H1 (cell line): ENCODE measurements around the gene CCDC169. TPM values are rescaled to one million over a fixed set of nuclear protein-coding genes. Genes with fewer than 3 reads are reported as not detected.

ENCODE experiments used
- CTCF ChIA-PET: fragments of 300-600 bp; sonication (Branson Sonifier 250); formaldehyde crosslinking; loops from one replicate; lab custom pipeline; 2021; ENCODE audit not compliant: partially characterized antibody; lab: Charles Lee
- POLR2A ChIA-PET: fragments of 300-600 bp; sonication (Branson Sonifier 250); formaldehyde crosslinking; loops from one replicate; lab custom pipeline; 2021; ENCODE audit warnings: inconsistent platforms; ENCODE audit not compliant: partially characterized antibody; lab: Charles Lee
- DNase-seq, 2 experiments: peaks; one replicate each; pipeline versions ENCODE4 v3.0.0 to v3.0.0-alpha.2; 2010 to 2022; ENCODE audit warnings: low spot score in 2 of 2, low read depth in 1 of 2, mixed read lengths in 1 of 2
- FAIRE-seq: peaks from 2 replicates; lab custom pipeline; 2011; peaks lifted over from hg19 to GRCh38; lab: Jason Lieb, UNC
- H2AFZ ChIP-seq: 2 replicates; pipeline ENCODE4 v1.8.1; 2012; ENCODE audit warnings: low read length, inconsistent platforms
- H2AK5ac ChIP-seq: 2 replicates; pipeline ENCODE4 v1.6.1; 2013; ENCODE audit warnings: low read depth, low read length
- H2BK120ac ChIP-seq: replicated peaks from 2 replicates; pipeline ENCODE3; 2013; ENCODE audit warnings: low read depth, low read length, inconsistent platforms
- H2BK12ac ChIP-seq: 2 replicates; pipeline ENCODE4 v1.6.1; 2013; ENCODE audit warnings: low read depth, low read length
- H2BK15ac ChIP-seq: 2 replicates; pipeline ENCODE4 v1.6.1; 2013; ENCODE audit warnings: low read length
- H2BK20ac ChIP-seq: 2 replicates; pipeline ENCODE4 v1.6.1; 2013; ENCODE audit warnings: low read length
- H2BK5ac ChIP-seq: 2 replicates; pipeline ENCODE4 v1.6.1; 2013; ENCODE audit warnings: low read depth, low read length
- H3K14ac ChIP-seq: 2 replicates; pipeline ENCODE4 v1.6.1; 2013; ENCODE audit warnings: inconsistent platforms; ENCODE audit not compliant: insufficient read length
- H3K18ac ChIP-seq: 2 replicates; pipeline ENCODE4 v1.6.1; 2013; ENCODE audit warnings: low read length; ENCODE audit errors: extremely low read depth
- H3K23ac ChIP-seq: 2 replicates; pipeline ENCODE4 v1.6.1; 2013; ENCODE audit warnings: inconsistent platforms; ENCODE audit not compliant: insufficient read length
- H3K23me2 ChIP-seq: 2 replicates; pipeline ENCODE4 v1.6.1; 2013; ENCODE audit warnings: low read depth, low read length
- H3K27ac ChIP-seq: 2 replicates; pipeline ENCODE4 v1.6.1; 2011; ENCODE audit warnings: low read depth, low read length, inconsistent platforms
- H3K27me3 ChIP-seq, 4 experiments: replicated peaks in 1 of 4; 1 replicate in 1 of 4; 2 replicates in 3 of 4; pipeline versions ENCODE4 v1.6.1 to v1.8.1; 2011 to 2013; ENCODE audit warnings: low read length in 3 of 4, mild to moderate bottlenecking in 3 of 4, inconsistent platforms in 2 of 4, mixed read lengths in 2 of 4, moderate library complexity in 1 of 4; ENCODE audit not compliant: control insufficient read depth in 3 of 4, insufficient read depth in 3 of 4; ENCODE audit errors: extremely low read depth in 1 of 4
- H3K36me3 ChIP-seq, 4 experiments: 2 replicates each; pipeline versions ENCODE4 v1.6.1 to v1.8.1; 2011 to 2013; ENCODE audit warnings: mild to moderate bottlenecking in 4 of 4, low read length in 3 of 4, moderate library complexity in 2 of 4, control low read depth in 1 of 4, inconsistent platforms in 1 of 4; ENCODE audit not compliant: insufficient read depth in 4 of 4, control insufficient read depth in 2 of 4
- H3K4ac ChIP-seq: replicated peaks from 2 replicates; pipeline ENCODE3; 2013; ENCODE audit warnings: low read length, low read depth, mixed read lengths, inconsistent platforms; ENCODE audit not compliant: insufficient read length
- H3K4me1 ChIP-seq, 4 experiments: replicated peaks in 1 of 4; 1 replicate in 1 of 4; 2 replicates in 3 of 4; pipeline versions ENCODE4 v1.6.1 to v1.8.1; 2011 to 2013; ENCODE audit warnings: low read length in 3 of 4, inconsistent platforms in 2 of 4, mixed read lengths in 1 of 4; ENCODE audit not compliant: insufficient read depth in 4 of 4, control insufficient read depth in 3 of 4
- H3K4me2 ChIP-seq, 2 experiments: 2 replicates each; pipeline versions ENCODE4 v1.6.1 to v1.8.1; 2011 to 2013; ENCODE audit warnings: low read depth in 2 of 2, low read length in 2 of 2, control low read depth in 1 of 2, inconsistent platforms in 1 of 2, mild to moderate bottlenecking in 1 of 2; ENCODE audit not compliant: insufficient read depth in 1 of 2
- H3K4me3 ChIP-seq, 4 experiments: fragments of 200-600, 300-600 bp in 1 of 4; sonication (generic), shearing (Covaris generic), sonication (Bioruptor Twin) in 1 of 4; 2 replicates each; pipeline versions ENCODE4 v1.5.1 to v1.8.1; 2011 to 2016; ENCODE audit warnings: low read length in 4 of 4, low read depth in 3 of 4, control low read depth in 2 of 4, inconsistent platforms in 2 of 4, mild to moderate bottlenecking in 2 of 4, mixed read lengths in 1 of 4, moderate library complexity in 1 of 4; ENCODE audit not compliant: insufficient read depth in 2 of 4; ENCODE audit errors: extremely low read depth in 1 of 4
- H3K56ac ChIP-seq: replicated peaks from 2 replicates; pipeline ENCODE3; 2013; ENCODE audit warnings: low read depth, mild to moderate bottlenecking, mixed read lengths, low read length, inconsistent platforms; ENCODE audit not compliant: insufficient read length
- H3K79me1 ChIP-seq: 2 replicates; pipeline ENCODE4 v1.6.1; 2013; ENCODE audit warnings: low read depth, low read length, control low read depth
- H3K79me2 ChIP-seq, 2 experiments: 2 replicates each; pipeline versions ENCODE4 v1.6.1 to v1.8.1; 2012 to 2013; ENCODE audit warnings: low read length in 2 of 2, mild to moderate bottlenecking in 2 of 2, inconsistent platforms in 1 of 2; ENCODE audit not compliant: insufficient read depth in 2 of 2, control insufficient read depth in 1 of 2
- H3K9ac ChIP-seq, 4 experiments: replicated peaks in 1 of 4; 1 replicate in 1 of 4; 2 replicates in 3 of 4; pipeline versions ENCODE4 v1.6.1 to v1.8.1; 2011 to 2013; ENCODE audit warnings: low read depth in 3 of 4, low read length in 3 of 4, control low read depth in 2 of 4, mild to moderate bottlenecking in 2 of 4, moderate library complexity in 2 of 4, inconsistent platforms in 1 of 4; ENCODE audit errors: extremely low read depth in 1 of 4
- H3K9me3 ChIP-seq, 2 experiments: 2 replicates each; pipeline versions ENCODE4 v1.6.1 to v1.8.1; 2012 to 2013; ENCODE audit warnings: mild to moderate bottlenecking in 2 of 2, moderate library complexity in 2 of 2, control low read depth in 1 of 2, inconsistent platforms in 1 of 2, low read depth in 1 of 2, low read length in 1 of 2, mixed read lengths in 1 of 2; ENCODE audit not compliant: insufficient read depth in 2 of 2
- H4K20me1 ChIP-seq, 2 experiments: replicated peaks in 1 of 2; 2 replicates each; pipeline versions ENCODE3 to v1.8.1; 2011 to 2013; ENCODE audit warnings: inconsistent platforms in 2 of 2, low read length in 2 of 2, mild to moderate bottlenecking in 1 of 2; ENCODE audit not compliant: insufficient read depth in 2 of 2, control insufficient read depth in 1 of 2
- H4K5ac ChIP-seq: 2 replicates; pipeline ENCODE4 v1.6.1; 2013; ENCODE audit warnings: low read length, low read depth, mixed read lengths, inconsistent platforms; ENCODE audit not compliant: insufficient read length
- H4K8ac ChIP-seq: 2 replicates; pipeline ENCODE4 v1.8.0; 2013; ENCODE audit warnings: mild to moderate bottlenecking, moderate library complexity, low read length, inconsistent platforms; ENCODE audit not compliant: insufficient read depth; ENCODE audit errors: extremely low read depth
- H4K91ac ChIP-seq: replicated peaks from 2 replicates; pipeline ENCODE3; 2013; ENCODE audit warnings: low read length, mixed read lengths, inconsistent platforms; ENCODE audit not compliant: insufficient read length
- WGBS, 2 experiments: shearing (Covaris generic) in 1 of 2; methylation state at CpG; one replicate each; pipeline versions ENCODE4 v1.1.6 to v1.1.7; 2013 to 2015; ENCODE audit warnings: low lambda C conversion rate in 2 of 2, mixed read lengths in 2 of 2, inconsistent platforms in 1 of 2, low coverage in 1 of 2, missing lambda C conversion rate in 1 of 2; ENCODE audit not compliant: insufficient replicate concordance in 2 of 2, insufficient coverage in 1 of 2, insufficient read length in 1 of 2; ENCODE audit errors: extremely low coverage in 1 of 2, missing lambda C conversion rate in 1 of 2; 5-methylcytosine and 5-hydroxymethylcytosine counted together
- polyA plus RNA-seq, 7 experiments: library from polyadenylated mRNA; depleted of rRNA in 3 of 7; stranded (reverse) in 5 of 7; unstranded in 2 of 7; fragments of >200 nt in 5 of 7; fragments of 200-250 nt in 2 of 7; gene quantifications; 1 replicate in 5 of 7; 2 replicates in 1 of 7; 4 replicates in 1 of 7; pipeline versions ENCODE4 v1.2.1 to v1.2.3, GENCODE V29; 2011 to 2013; ENCODE audit warnings: missing spikeins in 2 of 7, mixed read lengths in 2 of 7
- total RNA-seq: library from RNA; stranded (reverse); fragmentation: NEBNext Ultra II Directional; extraction: Animal tissue kit (Norgen Biotek cat#: 25700); gene quantifications from 2 replicates; pipeline ENCODE4 v1.2.1, GENCODE V29; 2021

Gene CCDC169
- total and polyA plus RNA-seq, 2 of the 8 experiments (the other 6 are each of a cell fraction or from before 2014, with no cell fraction given): 7.2 to 44.0 TPM

- H3K27me3 ChIP-seq: no peaks in the 10 kb centered on the region
- H2BK5ac ChIP-seq: no peak overlapping the region
- H3K23me2 ChIP-seq: no peaks in the 10 kb centered on the region
- no peaks in the 10 kb centered on the region for H3K36me3 ChIP-seq
- H3K79me1 ChIP-seq: no peaks in the 10 kb centered on the region; the same call in 1 of the 2 replicates
- H2BK20ac ChIP-seq: no peak overlapping the region
- H3K4me3 ChIP-seq: no peak overlapping the region
- no peak overlapping the region for H3K9ac ChIP-seq
- H3K9me3 ChIP-seq: peaks cover 0 to 3% of the 10 kb centered on the region in 2 experiments; a peak in 2 of 4 replicates
- no peaks in the 10 kb centered on the region for H3K79me2 ChIP-seq
- no peak overlapping the region for H2BK120ac ChIP-seq
- CTCF ChIA-PET: interaction anchor here (1.1 kb wide), 1 partner anchor 175 kb away, joined by 3 read pairs; no protein-coding TSS in a partner anchor
- H4K5ac ChIP-seq: no peak overlapping the region
- FAIRE-seq: no peak
- no peak overlapping the region for H2BK12ac ChIP-seq
- no peak overlapping the region for H2AFZ ChIP-seq
- no peak overlapping the region for H3K27ac ChIP-seq
- no peak overlapping the region for H3K56ac ChIP-seq
- H2BK15ac ChIP-seq: no peak overlapping the region
- no peak overlapping the region for H3K4ac ChIP-seq
- no peak for DNase-seq
- WGBS, 2 experiments: 98% methylated on average over 3 of the region's 3 CpGs; no CpG with 5 or more reads in 1 of the 2 experiments
- no peak overlapping the region for H4K91ac ChIP-seq
- H3K23ac ChIP-seq: no peak overlapping the region
- H3K4me2 ChIP-seq: no peak overlapping the region
- no peak overlapping the region for H3K18ac ChIP-seq
- no peak overlapping the region for H4K8ac ChIP-seq
- H4K20me1 ChIP-seq: no peaks in the 10 kb centered on the region
- POLR2A ChIA-PET: no interaction called here
- peaks cover 0 to 4% (median 0%) of the 10 kb centered on the region in 4 experiments; a peak in 2 of 7 replicates for H3K4me1 ChIP-seq
- H2AK5ac ChIP-seq: no peak overlapping the region
- no peak overlapping the region for H3K14ac ChIP-seq
These were observed 36.6 kb downstream of the CCDC169 start for GRCh38 chr13:36261011-36261410.
